GM18508 (cell line): ENCODE results near the gene NAV1.
"Not testable (repeated sequence)": the region's sequence is repeated elsewhere in the genome, so short reads cannot be mapped to it uniquely, and the experiment has no call there.

Source experiments
- ATAC-seq: cut with Tn5 transposase; IDR thresholded peaks from one replicate; pipeline ENCODE4 v1.9.1; 2021; ENCODE audit warnings: moderate number of reproducible peaks; ENCODE audit not compliant: insufficient read depth, unreplicated experiment

The NAV1 gene

GRCh38 chr1:201518071-201518470, 20.9 kb upstream of the NAV1 start:
- no peak for ATAC-seq

GRCh38 chr1:201520046-201520575, 18.8 kb upstream of the NAV1 start:
- not testable (repeated sequence) for ATAC-seq

- no peak for ATAC-seq
These were observed 13.6 kb upstream of the NAV1 start for GRCh38 chr1:201525193-201525778.

GRCh38 chr1:201527879-201528278, 11.0 kb upstream of the NAV1 start:
- ATAC-seq, result no peak

- ATAC-seq, result no peak
These were observed 10.2 kb upstream of the NAV1 start for GRCh38 chr1:201528631-201529252.

- ATAC-seq, result no peak
These were observed 8.0 kb upstream of the NAV1 start for GRCh38 chr1:201530741-201531531.

GRCh38 chr1:201531551-201532425, 7.1 kb upstream of the NAV1 start:
- ATAC-seq, result no peak

GRCh38 chr1:201533836-201534235, 5.1 kb upstream of the NAV1 start:
- ATAC-seq, result no peak

GRCh38 chr1:201535046-201535918, 3.6 kb upstream of the NAV1 start:
- no peak for ATAC-seq

- ATAC-seq, result no peak
These were observed 3.0 kb upstream of the NAV1 start for GRCh38 chr1:201535919-201536245.

- ATAC-seq, result no peak
These were observed 2.4 kb upstream of the NAV1 start for GRCh38 chr1:201536558-201536957.

- ATAC-seq, result no peak
These were observed 1.9 kb upstream of the NAV1 start for GRCh38 chr1:201537028-201537427.

- ATAC-seq, result no peak
These were observed 1.5 kb upstream of the NAV1 start for GRCh38 chr1:201537467-201537866.

- no peak for ATAC-seq
These were observed 876 bp upstream of the NAV1 start for GRCh38 chr1:201537891-201538611.

- ATAC-seq, result no peak
These were observed 869 bp downstream of the NAV1 start for GRCh38 chr1:201539561-201540431.

GRCh38 chr1:201540846-201541735, 2.2 kb downstream of the NAV1 start:
- ATAC-seq, result no peak
